Heart right ventricle (tissue), 16 donors: ENCODE results near the gene PTPRU. TPM values are rescaled to one million over a fixed set of nuclear protein-coding genes. Genes with fewer than 3 reads are reported as not detected.

Experiments
- ATAC-seq, 8 donors: fragments of 200-7000 bp; cut with Tn5 transposase; one replicate each; pipeline ENCODE4 v1.9.1; 2020; ENCODE audit warnings: mild to moderate bottlenecking in 8 of 8, moderate library complexity in 8 of 8, moderate number of reproducible peaks in 1 of 8
- DNase-seq, 2 donors: peaks; one replicate each; pipeline ENCODE4 v3.0.0-alpha.2; 2020
- H3K27ac ChIP-seq, 10 donors: fragments of 200-600 bp; sonication (generic) in 2 of 10; one replicate each; pipeline versions ENCODE4 v1.5.0 to v1.8.0; 2020 to 2022; ENCODE audit warnings: mild to moderate bottlenecking in 3 of 10
- H3K27me3 ChIP-seq, 7 donors: fragments of 200-600 bp; one replicate each; pipeline ENCODE4 v1.8.0; 2021 to 2022; ENCODE audit warnings: mild to moderate bottlenecking in 2 of 7
- H3K36me3 ChIP-seq, 9 donors: fragments of 200-600 bp; sonication (generic) in 1 of 9; one replicate each; pipeline versions ENCODE4 v1.5.0 to v1.8.0; 2020 to 2022; ENCODE audit warnings: mild to moderate bottlenecking in 2 of 9
- H3K4me1 ChIP-seq, 9 donors: fragments of 200-600 bp; sonication (generic) in 1 of 9; one replicate each; pipeline versions ENCODE4 v1.5.0 to v1.8.0; 2020 to 2022; ENCODE audit warnings: mild to moderate bottlenecking in 4 of 9
- H3K4me3 ChIP-seq, 10 donors: fragments of 200-600 bp; sonication (generic) in 2 of 10; one replicate each; pipeline versions ENCODE4 v1.5.0 to v1.8.0; 2020 to 2022; ENCODE audit warnings: mild to moderate bottlenecking in 7 of 10, moderate library complexity in 2 of 10
- H3K9me3 ChIP-seq, 11 donors: fragments of 200-600 bp in 10 of 11; sonication (generic) in 2 of 11; one replicate each; pipeline versions ENCODE4 v1.5.0 to v1.8.0; 2013 to 2022; ENCODE audit warnings: mild to moderate bottlenecking in 2 of 11, control low read depth in 1 of 11, moderate library complexity in 1 of 11
- CTCF ChIP-seq, 9 donors: fragments of 200-600 bp; sonication (generic) in 2 of 9; IDR thresholded peaks; one replicate each; pipeline versions ENCODE4 v1.5.0 to v1.8.0; 2021 to 2022; ENCODE audit warnings: antibody characterized with exemption in 9 of 9, mild to moderate bottlenecking in 5 of 9, moderate library complexity in 1 of 9
- WGBS, 2 donors: extraction: QIAGEN DNeasy Blood & Tissue Kit; methylation state at CpG; one replicate each; pipeline ENCODE4 v1.1.7; 2013; ENCODE audit warnings: inconsistent platforms in 1 of 2; 5-methylcytosine and 5-hydroxymethylcytosine counted together
- intact Hi-C, 10 donors: fragments of 100-400 bp; cut with DNase I; formaldehyde crosslinking; loops; one replicate each; pipeline versions ENCODE4 v1.11.1 to v1.14.2; 2022
- polyA plus RNA-seq, 2 donors: library from polyadenylated mRNA; stranded (reverse); fragments of 200-250 nt; gene quantifications; one replicate each; pipeline ENCODE4 v1.2.3, GENCODE V29; 2013
- total RNA-seq, 10 donors: library from RNA; stranded (reverse); fragmentation: NEBNext Ultra II Directional in 3 of 10; extraction: Animal tissue kit (Norgen Biotek cat#: 25700) in 3 of 10; gene quantifications; one replicate each; pipeline versions ENCODE4 v1.2.1 to v1.2.4, GENCODE V29; 2021 to 2023
- donor health status: Arrhythmogenic right ventricular cardiomyopathy.
- donor health status: ischemic (EF 13 %, LVEDD 7.1; RV severe dilation, severe dysfunction).
- donor health status: healthy with polysubstance abuse.
- donor health status: DM: no; HTN: yes; CAD: no.
- donor health status: DM: no; HTN: no; CAD: no.
- donor health status: ischemic (EF 25% LVEDD 6.9; RV normal size, moderate dysfunction).
- donor health status: ischemic (EF 25% LVEDD 5.7; RV mildly dilated, moderate dysfunction).
- donor health status: healthy.
- donor health status: DM: yes; HTN: yes; CAD: no.
- donor health status: Ischemic cardiomyopathy.
- donor health status: ischemic (EF 35%, LVEDD 5.7; RV mildly dilated, moderate dysfunction).
- donor health status: nonischemic (EF 11% LVEDD 7.7; RV severe dilation, severe dysfunction).
- donor health status: DM: yes; HTN: yes; CAD: no.
- donor health status: PGD.
- donor health status: ischemic (EF 29% LVEDD 5.4; RV normal size, mild dysfunction).
- donor health status: nonischemic (EF 23%, LVEDD 6.1; RV moderate dilation, normal function).

The PTPRU gene
- total and polyA plus RNA-seq, 12 donors = 8.6 to 29.8 (median 14.5) TPM

GRCh38 chr1:29356663-29357062 is 120.3 kb downstream of the PTPRU start:
- Histone ChIP-seq H3K4me3 (no peak overlapping the region), H3K27ac (no peak overlapping the region), H3K4me1 (no peaks in the 10 kb centered on the region), H3K27me3 (peaks cover 0 to 69% (median 40%) of the 10 kb centered on the region in 7 donors), H3K9me3 (peaks cover 0 to 5% (median 0%) of the 10 kb centered on the region in 11 donors), H3K36me3 (no peaks in the 10 kb centered on the region)
- intact Hi-C loops = no loop called here
- WGBS, 2 donors = 59 to 61% methylated on average over 14 of the region's 14 CpGs
- ATAC-seq (no peak), DNase-seq (no peak)
- TF ChIP-seq CTCF (IDR thresholded peaks at IDR 0.05) = no peak

- peaks cover 0 to 67% (median 41%) of the 10 kb centered on the region in 7 donors for H3K27me3 ChIP-seq
- H3K9me3 ChIP-seq = no peaks in the 10 kb centered on the region
- H3K27ac ChIP-seq = no peak overlapping the region
- ATAC-seq (no peak), DNase-seq (no peak)
- intact Hi-C loops = no loop called here
- no peaks in the 10 kb centered on the region for H3K36me3 ChIP-seq
- H3K4me3 ChIP-seq = no peak overlapping the region
- TF ChIP-seq CTCF (IDR thresholded peaks at IDR 0.05) = no peak
- H3K4me1 ChIP-seq = no peaks in the 10 kb centered on the region
- 69 to 70% methylated on average over 7 of the region's 7 CpGs for WGBS, 2 donors
Measured at GRCh38 chr1:29357452-29357851, 121.1 kb downstream of the PTPRU start.

GRCh38 chr1:29358183-29358582 is 121.9 kb downstream of the PTPRU start:
- Histone ChIP-seq H3K27ac (no peak overlapping the region), H3K27me3 (peaks cover 0 to 64% (median 36%) of the 10 kb centered on the region in 7 donors), H3K4me1 (no peaks in the 10 kb centered on the region), H3K9me3 (no peaks in the 10 kb centered on the region), H3K36me3 (no peaks in the 10 kb centered on the region), H3K4me3 (no peak overlapping the region)
- intact Hi-C loops = no loop called here
- DNase-seq (no peak), ATAC-seq (no peak)
- TF ChIP-seq CTCF (IDR thresholded peaks at IDR 0.05) = no peak
- 88 to 92% methylated on average over 6 of the region's 6 CpGs for WGBS, 2 donors

- Histone ChIP-seq H3K9me3 (no peaks in the 10 kb centered on the region), H3K4me1 (no peaks in the 10 kb centered on the region), H3K27me3 (peaks cover 0 to 62% (median 36%) of the 10 kb centered on the region in 7 donors), H3K27ac (no peak overlapping the region), H3K36me3 (no peaks in the 10 kb centered on the region), H3K4me3 (no peak overlapping the region)
- ATAC-seq = no peak
- DNase-seq = no peak
- no peak for TF ChIP-seq CTCF (IDR thresholded peaks at IDR 0.05)
- intact Hi-C loops = no loop called here
- 87 to 89% methylated on average over 3 of the region's 3 CpGs for WGBS, 2 donors
Measured at GRCh38 chr1:29360768-29361167, 124.4 kb downstream of the PTPRU start.
